Jurkat, Clone E6-1 (cell line): ENCODE measurements around the gene KRT38.
A peak's percentile ranks its signal among the peaks of the same experiment; 100 is the strongest.
"Not testable (repeated sequence)": the region's sequence is repeated elsewhere in the genome, so short reads cannot be mapped to it uniquely, and the experiment has no call there.

Experiments
- DNase-seq: peaks from one replicate; pipeline ENCODE4 v3.0.0-alpha.2; 2011; ENCODE audit warnings: low read depth, low spot score
- H3K4me3 ChIP-seq: 2 replicates; pipeline ENCODE4 v1.5.1; 2011; ENCODE audit warnings: mild to moderate bottlenecking, low read length, control low read depth, moderate library complexity

Gene KRT38

GRCh38 chr17:41430376-41430775, 10.4 kb downstream of the KRT38 start:
- H3K4me3 ChIP-seq, DNase-seq: not testable (repeated sequence)

- no peak overlapping the region for H3K4me3 ChIP-seq
- DNase-seq: no peak
Measured at GRCh38 chr17:41429667-41430066, 11.1 kb downstream of the KRT38 start.

GRCh38 chr17:41428591-41429291, 12.0 kb downstream of the KRT38 start:
- no peak overlapping the region for H3K4me3 ChIP-seq
- no peak for DNase-seq

GRCh38 chr17:41424111-41424635, 16.6 kb downstream of the KRT38 start, which contains the start of gene KRT37:
TSS of gene KRT37 (minus strand) at chr17:41424585. CDS start at chr17:41424523, 62 bp downstream.
- no peak for DNase-seq
- no peak within 1 kb of the TSS for H3K4me3 ChIP-seq

- H3K4me3 ChIP-seq, DNase-seq: not testable (repeated sequence)
Measured at GRCh38 chr17:41422586-41422985, 18.2 kb downstream of the KRT38 start.

GRCh38 chr17:41421617-41422016, 19.2 kb downstream of the KRT38 start:
- H3K4me3 ChIP-seq: no peak overlapping the region
- DNase-seq: no peak

- no peak for DNase-seq
- H3K4me3 ChIP-seq: no peak overlapping the region
Measured at GRCh38 chr17:41421116-41421515, 19.7 kb downstream of the KRT38 start.

- no peak for DNase-seq
- H3K4me3 ChIP-seq: no peak overlapping the region
Measured at GRCh38 chr17:41420134-41420533, 20.6 kb downstream of the KRT38 start.

GRCh38 chr17:41419716-41420115, 21.1 kb downstream of the KRT38 start:
- peak; percentile 12 for DNase-seq
- no peak overlapping the region for H3K4me3 ChIP-seq

GRCh38 chr17:41418116-41418860, 22.5 kb downstream of the KRT38 start:
- no peak for DNase-seq
- no peak overlapping the region for H3K4me3 ChIP-seq

GRCh38 chr17:41417576-41418015, 23.2 kb downstream of the KRT38 start:
- no peak for DNase-seq
- H3K4me3 ChIP-seq: no peak overlapping the region

- no peak for DNase-seq
- no peak overlapping the region for H3K4me3 ChIP-seq
Measured at GRCh38 chr17:41417127-41417526, 23.7 kb downstream of the KRT38 start.

GRCh38 chr17:41416479-41416878, 24.3 kb downstream of the KRT38 start:
- H3K4me3 ChIP-seq: no peak overlapping the region
- no peak for DNase-seq

GRCh38 chr17:41415833-41416335, 24.9 kb downstream of the KRT38 start:
- no peak for DNase-seq
- H3K4me3 ChIP-seq: no peak overlapping the region

- DNase-seq: no peak
- H3K4me3 ChIP-seq: no peak overlapping the region
Measured at GRCh38 chr17:41415411-41415810, 25.4 kb downstream of the KRT38 start.

GRCh38 chr17:41413982-41414381, 26.8 kb downstream of the KRT38 start:
- DNase-seq: no peak
- H3K4me3 ChIP-seq: no peak overlapping the region

GRCh38 chr17:41413353-41413957, 27.3 kb downstream of the KRT38 start:
- no peak overlapping the region for H3K4me3 ChIP-seq
- DNase-seq: no peak

- no peak for DNase-seq
- H3K4me3 ChIP-seq: no peak overlapping the region
Measured at GRCh38 chr17:41411072-41411840, 29.5 kb downstream of the KRT38 start.

GRCh38 chr17:41407226-41407625, 33.6 kb downstream of the KRT38 start:
- no peak for DNase-seq

More at GRCh38 chr17:41407226-41407625, 33.6 kb downstream of the KRT38 start:
- H3K4me3 ChIP-seq: no peak overlapping the region
